Nephron progenitor cell (in vitro differentiated cells): ENCODE measurements around the gene S100A5.

Experiments
- DNase-seq: peaks from one replicate; pipeline ENCODE4 v3.0.0; 2021
- H3K27ac Mint-ChIP-seq: 2 replicates; pipeline ENCODE4 v1.8.0; 2021; ENCODE audit warnings: mild to moderate bottlenecking, moderate library complexity, mixed read lengths
- H3K27me3 Mint-ChIP-seq: 2 replicates; pipeline ENCODE4 v1.8.0; 2021; ENCODE audit warnings: mild to moderate bottlenecking, low read depth, mixed read lengths; ENCODE audit not compliant: poor library complexity
- H3K36me3 Mint-ChIP-seq: 2 replicates; pipeline ENCODE4 v1.8.0; 2021; ENCODE audit warnings: low read depth, mixed read lengths
- H3K4me1 Mint-ChIP-seq: 2 replicates; pipeline ENCODE4 v1.8.0; 2021; ENCODE audit warnings: mixed read lengths
- H3K4me3 Mint-ChIP-seq: 2 replicates; pipeline ENCODE4 v1.8.0; 2021; ENCODE audit warnings: mild to moderate bottlenecking, moderate library complexity, mixed read lengths
- H3K9me3 Mint-ChIP-seq: 2 replicates; pipeline ENCODE4 v1.8.0; 2021; ENCODE audit warnings: mild to moderate bottlenecking, moderate library complexity, mixed read lengths
- CTCF ChIP-seq: fragments of 200-600 bp; sonication (generic); IDR thresholded peaks from 2 replicates; pipeline ENCODE4 v1.5.0; 2021; ENCODE audit warnings: antibody characterized with exemption

S100A5 gene

GRCh38 chr1:153493343-153493960, 47.3 kb downstream of the S100A5 start:
- DNase-seq, result no peak
- no peak overlapping the region for H3K4me3 Mint-ChIP-seq
- peaks cover 32% of the 10 kb centered on the region for H3K27me3 Mint-ChIP-seq
- no peak for TF ChIP-seq CTCF
- H3K9me3 Mint-ChIP-seq, result no peaks in the 10 kb centered on the region
- peak overlapping the region; percentile 75 for H3K27ac Mint-ChIP-seq
- no peaks in the 10 kb centered on the region for H3K36me3 Mint-ChIP-seq
- peaks cover 26% of the 10 kb centered on the region for H3K4me1 Mint-ChIP-seq

GRCh38 chr1:153490272-153491051, 50.3 kb downstream of the S100A5 start:
- Mint-ChIP-seq H3K36me3 (no peaks in the 10 kb centered on the region), H3K27ac (no peak overlapping the region), H3K27me3 (peaks cover 22% of the 10 kb centered on the region), H3K4me3 (no peak overlapping the region), H3K9me3 (no peaks in the 10 kb centered on the region), H3K4me1 (peaks cover 21% of the 10 kb centered on the region)
- no peak for DNase-seq
- TF ChIP-seq CTCF, result no peak

DNA sequence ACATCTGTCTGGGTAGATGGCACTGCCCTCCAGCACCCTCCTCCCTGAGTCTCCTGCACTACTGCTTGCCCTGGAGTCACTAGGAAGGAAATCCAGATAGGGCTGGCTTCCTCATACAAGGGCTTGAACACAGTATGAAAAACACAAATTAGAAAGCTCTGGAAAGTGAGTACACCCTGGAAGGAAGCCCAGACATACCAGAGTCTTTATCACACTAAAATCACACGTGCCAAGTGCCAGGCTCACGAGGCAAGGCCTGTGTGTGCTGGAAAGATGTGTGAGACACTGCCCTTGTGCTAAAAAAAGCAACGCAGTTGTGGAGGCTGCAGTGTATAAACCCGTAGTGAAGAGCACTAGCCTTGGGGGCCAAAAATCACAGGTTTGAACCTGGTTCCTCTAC, 52.0 kb downstream of the S100A5 start:
- H3K4me1 Mint-ChIP-seq, result peaks cover 14% of the 10 kb centered on the region
- peaks cover 33% of the 10 kb centered on the region for H3K27me3 Mint-ChIP-seq
- H3K9me3 Mint-ChIP-seq, result no peaks in the 10 kb centered on the region
- H3K4me3 Mint-ChIP-seq, result no peak overlapping the region
- no peak overlapping the region for H3K27ac Mint-ChIP-seq
- H3K36me3 Mint-ChIP-seq, result no peaks in the 10 kb centered on the region
- TF ChIP-seq CTCF, result no peak
- no peak for DNase-seq

GRCh38 chr1:153487707-153488106, 53.0 kb downstream of the S100A5 start:
- Mint-ChIP-seq H3K9me3 (no peaks in the 10 kb centered on the region), H3K4me1 (peaks cover 8% of the 10 kb centered on the region), H3K4me3 (no peak overlapping the region), H3K27ac (peak overlapping the region; percentile 7), H3K27me3 (peaks cover 39% of the 10 kb centered on the region), H3K36me3 (no peaks in the 10 kb centered on the region)
- TF ChIP-seq CTCF, result no peak
- no peak for DNase-seq
